HG03575 (cell line): ENCODE results near the gene NELFB.

Source experiments
- ATAC-seq: cut with Tn5 transposase; IDR thresholded peaks from one replicate; pipeline ENCODE4 v1.9.1; 2021; ENCODE audit not compliant: unreplicated experiment, insufficient number of reproducible peaks, low FRiP score; ENCODE audit errors: extremely low read depth

Gene NELFB

DNA sequence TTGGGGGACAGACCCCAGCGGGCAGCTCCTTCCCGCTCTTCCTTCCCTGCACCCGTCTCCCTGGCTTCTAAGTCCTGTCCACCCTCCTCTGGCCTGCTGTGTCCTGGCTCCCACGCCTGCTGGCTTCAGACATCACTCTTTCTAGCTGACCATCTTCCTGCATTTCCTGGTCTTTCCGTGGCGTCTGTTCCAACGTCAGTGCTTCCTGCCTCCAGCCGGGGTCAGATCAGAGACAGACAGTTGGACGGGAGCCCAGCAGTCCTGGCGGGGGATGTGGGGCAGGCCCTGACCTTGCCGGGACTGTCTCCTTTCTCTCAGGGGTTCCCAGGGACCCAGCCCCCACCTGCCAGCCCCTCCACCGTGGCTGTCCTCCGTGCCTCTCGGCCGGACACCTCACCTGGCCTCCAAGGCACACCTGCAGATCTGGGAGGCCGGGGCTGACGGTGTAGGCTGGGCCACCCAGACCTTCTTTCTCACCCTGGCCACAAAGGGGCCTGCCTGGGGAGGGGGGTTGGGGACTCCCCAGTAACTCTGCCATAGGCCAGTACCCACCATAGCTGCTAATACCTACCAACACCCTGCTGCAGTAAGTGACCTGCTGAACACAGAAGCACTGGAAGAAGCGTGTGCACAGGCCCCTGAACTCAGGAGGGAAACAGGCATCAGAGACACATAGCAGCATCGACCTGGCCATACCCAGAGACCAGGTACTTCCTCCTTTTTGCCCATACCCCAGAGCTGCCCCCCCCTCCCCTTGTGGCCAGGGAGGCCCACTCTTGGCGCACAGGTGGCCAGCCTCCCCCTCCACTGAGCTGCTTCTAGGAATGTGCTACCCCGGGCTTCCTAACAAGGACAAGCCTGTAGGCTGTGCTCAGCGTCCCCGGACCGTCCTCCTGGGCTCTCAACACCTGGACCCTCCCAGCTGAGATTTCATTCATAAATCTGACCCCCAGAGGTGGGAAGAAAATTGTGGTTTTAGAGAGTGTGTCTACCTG, 41.8 kb downstream of the NELFB start:
- no peak for ATAC-seq

- no peak for ATAC-seq
These were observed 42.8 kb downstream of the NELFB start for GRCh38 chr9:137297966-137298365.

DNA sequence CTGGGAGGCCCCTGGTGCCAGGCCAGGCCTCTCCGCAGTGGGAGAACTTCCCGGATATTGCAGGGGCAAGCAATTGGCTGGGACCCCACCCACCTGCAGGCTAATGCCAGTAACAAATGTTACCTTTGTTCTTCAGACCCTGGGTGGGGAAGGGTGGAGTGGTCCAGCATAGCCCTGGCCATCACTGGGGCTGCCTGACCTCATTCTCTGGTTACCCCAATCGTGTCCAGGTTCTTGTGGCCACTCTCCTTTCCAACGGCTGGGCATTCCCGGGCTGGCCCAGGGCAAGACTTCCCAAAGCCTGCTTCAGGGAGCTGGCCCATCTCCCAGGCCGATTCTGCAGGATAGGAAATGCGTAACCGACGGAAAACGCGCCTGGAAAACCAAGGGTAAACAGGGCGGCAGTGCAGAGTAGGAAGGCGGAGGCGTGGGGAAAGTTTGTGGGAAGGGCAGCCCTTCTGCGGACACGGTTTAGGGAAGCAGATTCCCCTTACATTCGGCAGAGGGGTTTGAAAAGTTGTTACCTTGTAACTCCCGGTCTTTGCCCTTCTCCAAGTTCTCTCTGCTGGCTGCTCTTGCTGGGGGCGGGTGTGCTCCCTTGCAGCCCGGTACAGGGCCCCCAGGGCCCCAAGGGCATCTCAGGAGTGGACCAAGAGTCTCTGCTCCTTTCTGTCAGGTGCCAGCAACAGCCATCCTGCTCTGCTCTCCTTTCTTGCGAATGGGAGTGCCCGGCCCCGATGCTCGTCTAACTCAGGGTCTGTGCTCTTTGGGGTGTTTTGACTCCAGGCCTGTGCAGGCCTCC, 43.5 kb downstream of the NELFB start:
- no peak for ATAC-seq

DNA sequence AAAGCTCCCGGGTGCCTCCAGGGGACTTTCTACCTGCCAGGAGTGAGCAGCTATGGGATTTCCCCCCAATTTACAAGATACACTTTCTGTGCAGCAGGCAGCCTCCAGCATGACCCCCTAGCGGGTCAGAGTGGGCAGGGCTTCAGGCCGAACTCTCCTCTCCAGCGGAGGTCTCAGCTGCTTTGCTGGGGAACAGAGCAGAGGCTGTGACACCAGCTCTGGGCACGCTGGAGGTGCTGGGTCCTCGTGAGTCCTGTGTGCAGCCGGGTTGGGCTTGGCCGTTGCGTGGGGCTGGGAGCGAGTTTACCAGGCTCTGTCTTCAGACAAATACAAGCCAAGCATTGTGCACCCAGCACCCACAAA, 44.1 kb downstream of the NELFB start:
- ATAC-seq = no peak

DNA sequence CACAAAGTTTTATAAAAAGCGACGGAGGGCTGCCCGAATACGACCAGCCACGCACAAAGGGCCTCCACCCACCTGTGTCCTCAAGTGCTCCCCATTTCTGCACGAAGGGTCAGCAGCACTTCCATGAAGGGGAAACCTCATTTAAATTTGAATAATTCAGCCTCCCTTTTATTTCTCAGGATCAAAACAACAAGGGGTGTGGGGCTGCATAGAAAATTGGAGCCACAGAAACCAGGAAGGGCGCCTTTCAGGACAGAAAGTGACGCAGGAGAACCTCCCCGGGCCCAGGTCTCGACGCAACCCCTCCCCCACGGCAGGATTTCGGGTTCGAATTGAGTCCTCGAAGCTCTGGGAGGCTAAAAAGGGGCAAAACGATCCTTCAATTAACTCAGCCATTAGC, 44.8 kb downstream of the NELFB start:
- ATAC-seq = no peak

DNA sequence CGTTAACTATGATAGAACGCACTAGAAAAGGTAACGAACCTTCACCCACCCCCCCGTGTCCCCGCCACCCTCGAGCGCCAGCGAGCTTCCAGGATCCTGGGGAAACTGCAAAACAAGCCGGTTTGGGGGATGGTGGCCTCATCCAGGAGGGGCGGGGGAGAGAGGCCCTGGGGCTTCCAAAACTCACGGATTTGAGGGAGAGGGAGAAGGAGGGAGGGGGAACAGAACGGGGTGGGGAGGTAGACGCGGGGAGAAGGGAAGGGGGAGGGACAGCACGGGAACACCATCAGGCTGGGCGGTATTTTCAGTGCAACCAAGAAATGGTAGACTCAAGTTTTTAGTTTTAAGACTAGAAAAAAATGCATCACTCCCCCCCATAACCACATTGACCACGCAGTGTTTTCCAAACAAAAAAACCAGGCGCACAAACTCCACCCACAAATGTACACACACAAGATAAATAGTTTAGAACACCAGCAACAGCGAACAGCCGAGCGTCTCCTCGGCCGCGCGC, 45.5 kb downstream of the NELFB start:
- ATAC-seq = no peak

DNA sequence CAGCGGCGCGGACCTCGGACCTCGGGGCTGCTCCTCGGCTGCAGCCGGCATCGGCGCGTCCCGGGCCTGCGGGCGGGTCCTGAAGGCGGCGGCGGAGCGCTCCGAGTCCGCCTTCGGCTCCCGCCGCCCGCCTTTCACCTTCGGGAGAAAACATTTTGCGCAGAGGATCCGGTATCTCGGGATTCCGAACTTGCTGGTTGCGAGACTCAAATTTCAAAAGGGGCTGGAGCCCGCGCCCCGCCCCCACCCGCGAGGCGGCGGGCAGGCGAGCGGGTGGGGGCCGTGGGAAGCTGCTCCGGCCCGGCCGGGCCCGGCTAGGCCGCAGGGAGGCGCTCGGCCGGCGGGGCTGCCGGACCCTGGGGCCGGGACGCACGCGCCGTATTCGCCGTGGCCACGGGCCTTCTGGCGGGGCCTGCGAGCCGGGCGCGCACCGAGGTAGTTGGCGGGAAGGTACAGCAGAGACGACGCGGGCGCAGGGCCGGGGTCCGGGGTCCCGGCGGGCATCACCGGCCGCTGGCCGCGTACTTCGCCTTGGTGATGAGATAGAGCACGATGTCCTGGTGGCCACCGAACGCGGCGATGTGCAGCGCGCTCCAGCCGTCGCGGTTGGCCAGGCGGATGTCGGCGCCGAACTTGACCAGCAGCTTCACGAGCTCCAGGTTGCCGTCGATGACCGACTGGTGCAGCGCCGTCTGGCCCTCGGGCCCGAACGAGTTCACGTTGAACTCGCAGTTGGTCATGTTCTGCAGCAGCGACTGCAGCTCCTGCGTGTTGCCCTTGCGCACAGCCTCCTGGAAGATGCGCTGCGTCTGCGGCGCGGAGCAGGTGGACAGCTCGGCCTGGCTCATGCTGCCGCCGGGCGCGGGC, 46.2 kb downstream of the NELFB start:
- ATAC-seq = no peak

GRCh38 chr9:137302118-137302448, 47.0 kb downstream of the NELFB start, which contains the start of gene NRARP:
Gene NRARP, minus strand, starts transcription at chr9:137302271. Its CDS starts 343 bp downstream, at chr9:137301928.
- ATAC-seq = no peak

GRCh38 chr9:137302449-137303150, 47.5 kb downstream of the NELFB start:
- no peak for ATAC-seq

GRCh38 chr9:137303151-137303892, 48.2 kb downstream of the NELFB start:
- no peak for ATAC-seq

GRCh38 chr9:137303893-137304382, 48.8 kb downstream of the NELFB start:
- ATAC-seq = no peak

DNA sequence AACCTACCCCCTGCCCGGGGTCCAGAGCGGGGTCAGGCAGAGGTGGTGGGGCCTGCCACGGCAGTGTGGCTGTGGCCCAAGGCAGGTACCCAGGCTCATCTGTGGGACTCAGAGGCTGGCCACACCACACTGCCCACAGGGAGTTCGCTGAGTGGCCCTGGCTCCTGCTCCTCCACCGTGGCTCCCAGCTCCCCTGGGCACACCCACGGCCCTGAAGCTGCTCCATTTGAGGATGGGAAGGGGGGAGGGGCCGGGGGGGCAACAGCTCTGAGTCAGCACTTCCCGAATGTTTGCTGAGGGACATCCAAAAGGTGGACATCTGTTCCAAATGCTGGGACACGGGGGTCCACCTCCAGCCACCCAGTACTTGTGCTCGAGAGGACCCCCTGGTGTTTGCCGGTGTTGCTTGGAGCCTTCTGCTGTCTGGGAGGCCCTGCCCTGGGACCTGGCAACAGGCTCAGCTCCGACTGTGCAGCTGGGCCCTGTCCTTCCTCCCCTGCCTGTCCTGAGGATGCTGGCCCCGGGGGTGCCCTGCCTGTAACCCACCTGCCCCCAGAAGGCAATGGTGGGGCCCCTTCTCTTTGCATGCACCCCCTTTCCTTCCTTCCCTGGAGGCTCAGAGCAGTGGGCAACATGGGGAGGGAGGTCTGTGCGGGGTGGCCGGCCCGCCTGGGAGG, 49.4 kb downstream of the NELFB start:
- ATAC-seq = no peak

DNA sequence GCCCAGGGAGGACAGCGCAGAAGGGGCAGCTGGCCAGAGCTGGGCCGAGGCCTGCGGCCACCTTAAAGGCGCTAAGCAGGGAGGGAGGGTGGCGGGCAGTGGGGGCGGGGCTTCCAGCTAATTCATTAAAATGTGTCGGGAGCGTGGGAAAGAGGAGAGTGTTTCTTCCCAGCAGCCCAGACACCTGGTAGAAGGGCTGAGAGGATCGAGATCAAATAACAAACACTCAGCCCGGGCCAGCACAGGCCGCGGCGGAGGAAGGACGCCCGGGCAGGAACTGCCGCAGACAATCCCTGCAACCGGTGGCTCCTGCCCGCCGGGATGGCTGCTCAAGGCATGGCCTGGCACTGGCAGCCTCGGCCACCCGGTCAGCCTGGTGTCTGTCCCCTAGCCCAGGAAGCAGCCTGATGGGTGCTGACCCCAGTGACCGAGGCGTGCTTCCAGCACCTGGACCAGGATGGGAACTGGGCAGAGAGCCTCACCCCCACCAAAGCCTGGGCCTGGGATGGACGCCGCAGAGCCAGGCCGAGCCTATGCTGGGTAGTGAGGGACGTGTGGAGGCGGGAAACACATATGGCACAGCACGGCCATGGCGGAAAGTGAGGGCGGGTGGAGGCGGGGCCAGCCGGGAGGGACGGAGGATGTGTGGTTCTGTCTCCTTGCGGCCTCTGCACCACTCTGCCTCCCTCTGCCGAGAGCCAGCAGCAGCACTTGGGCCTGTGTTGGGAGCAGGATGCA, 50.1 kb downstream of the NELFB start:
- ATAC-seq = no peak

DNA sequence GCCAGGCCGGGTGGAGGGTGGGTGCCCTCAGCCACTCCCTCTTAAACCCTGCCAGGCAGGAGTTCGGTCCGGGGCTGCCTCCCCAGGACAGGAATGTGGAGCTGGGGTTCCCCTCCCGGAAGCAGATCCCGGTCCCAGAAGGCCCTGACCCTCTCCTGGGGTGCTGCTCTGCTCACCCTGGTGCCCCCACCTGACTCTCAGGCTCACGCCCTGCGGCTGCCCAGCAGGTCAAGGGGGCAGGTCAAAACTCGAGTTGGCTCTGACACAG, 50.6 kb downstream of the NELFB start:
- no peak for ATAC-seq

- ATAC-seq = no peak
These were observed 51.1 kb downstream of the NELFB start for GRCh38 chr9:137306066-137306849.

- ATAC-seq = no peak
These were observed 51.7 kb downstream of the NELFB start for GRCh38 chr9:137306850-137307254.
